Endometrial microvascular endothelial cells (primary cell): Measurements from ENCODE around the gene SGPP2. TPM values are rescaled to one million over a fixed set of nuclear protein-coding genes. Genes with fewer than 3 reads are reported as not detected.

Experiments
- in situ Hi-C: cut with HindIII; loops from 2 replicates; pipeline ENCODE4 v1.10.0; 2017; ENCODE audit warnings: low sequenced_read_pairs, low pct_unique_long_range_greater_than_20kb; ENCODE audit errors: inconsistent ontology term
- total RNA-seq: library from RNA; depleted of rRNA; stranded (reverse); fragments of >200 nt; gene quantifications from one replicate; pipeline ENCODE4 v1.2.3, GENCODE V29; 2015; ENCODE audit errors: inconsistent ontology term

The SGPP2 gene
- total RNA-seq, 1 donor from 2014 or later = not detected

DNA sequence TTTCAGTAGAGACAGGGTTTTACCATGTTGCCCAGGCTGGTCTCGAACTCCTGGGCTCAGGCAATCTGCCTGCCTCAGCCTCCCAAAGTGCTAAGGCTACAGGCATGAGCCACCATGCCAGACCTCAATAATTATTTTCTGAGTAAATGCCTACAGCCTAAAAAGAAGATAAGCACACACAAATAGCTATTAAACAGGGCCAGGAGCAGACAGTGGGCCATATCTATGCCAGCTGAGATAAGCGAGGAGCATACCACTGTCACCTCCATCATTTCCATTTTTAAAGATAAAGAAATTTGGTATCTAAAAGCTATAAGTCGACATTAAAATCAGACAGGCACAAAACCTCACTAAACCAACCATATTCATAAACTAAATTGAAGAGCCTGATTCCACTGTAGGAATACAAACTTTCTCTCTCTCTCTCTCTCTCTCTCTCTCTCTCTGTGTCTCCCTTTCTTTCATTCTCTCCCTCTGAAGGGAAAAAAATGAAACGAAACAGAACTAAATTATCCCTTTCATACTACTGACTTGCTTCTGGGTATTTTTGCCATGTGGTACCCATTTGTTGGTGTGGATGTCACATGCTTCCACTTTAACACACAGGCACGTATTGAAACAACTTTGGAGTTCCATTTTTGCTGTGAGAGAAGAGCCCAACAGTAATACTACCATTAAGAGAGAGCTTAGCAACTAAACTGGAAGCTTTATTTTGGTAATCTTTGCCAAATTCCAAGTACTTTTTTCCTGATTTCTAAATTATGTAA, 180.6 kb downstream of the SGPP2 start:
- in situ Hi-C loops = loop anchor here (25.0 kb wide), 1 partner anchor 293 kb away; a partner anchor contains a TSS

DNA sequence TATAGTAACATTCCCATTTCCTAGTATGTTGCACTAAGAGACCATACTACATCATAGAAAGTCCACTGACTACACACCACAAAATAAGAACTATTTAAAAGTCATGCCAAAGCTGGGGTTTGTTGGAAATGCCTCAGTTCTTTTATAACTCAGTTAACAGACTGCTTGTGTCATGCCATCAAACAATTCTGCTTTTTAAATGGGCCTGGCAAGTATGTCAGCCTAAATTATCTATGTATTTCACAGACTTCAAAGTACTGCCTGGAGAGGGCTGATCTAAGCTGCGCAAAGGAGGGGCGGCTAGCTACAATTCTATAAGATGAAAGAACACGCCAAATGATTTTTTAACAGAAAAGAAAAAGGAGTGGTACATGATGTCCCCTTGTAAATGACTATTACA, 182.0 kb downstream of the SGPP2 start:
- in situ Hi-C loops = loop anchor here (25.0 kb wide), 1 partner anchor 294 kb away; a partner anchor contains a TSS

DNA sequence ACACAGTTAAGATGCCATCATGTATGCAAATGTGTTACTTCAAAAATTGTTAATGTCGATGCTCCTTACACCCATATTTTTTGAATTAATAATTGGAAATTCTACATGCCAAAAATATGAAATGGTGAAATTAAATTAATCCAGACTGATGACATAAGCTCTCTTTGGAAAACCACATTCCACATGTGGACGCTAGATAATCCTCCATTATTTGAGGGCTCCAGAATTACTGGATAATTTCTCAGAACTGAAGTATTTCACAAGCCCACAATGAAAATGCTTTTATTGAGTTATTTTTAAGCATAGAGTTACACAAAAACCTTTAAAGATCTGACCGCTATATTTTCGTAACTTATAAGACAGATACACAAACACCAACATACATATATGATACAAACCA, 183.7 kb downstream of the SGPP2 start:
- in situ Hi-C loops = loop anchor here (25.0 kb wide), 1 partner anchor 296 kb away; a partner anchor contains a TSS

DNA sequence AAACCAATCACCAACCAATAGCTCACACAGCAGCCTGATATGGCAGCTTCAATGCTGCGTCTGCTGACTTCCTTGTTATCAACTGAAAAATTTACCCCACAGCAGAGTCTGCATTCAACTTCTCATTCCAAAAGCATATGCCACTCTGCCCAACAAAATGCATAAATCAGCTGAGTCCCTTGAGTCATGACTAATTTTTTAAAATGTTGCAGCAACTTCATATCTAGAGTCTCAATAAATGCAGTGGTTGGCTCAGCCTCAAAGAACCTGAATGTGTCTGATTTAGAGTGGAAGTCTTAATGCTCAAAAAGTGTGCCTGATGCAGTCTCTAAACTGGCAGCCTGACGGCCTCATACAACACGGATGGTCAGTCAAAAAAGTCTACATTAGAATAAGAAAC, 185.0 kb downstream of the SGPP2 start:
- in situ Hi-C loops = loop anchor here (25.0 kb wide), 1 partner anchor 297 kb away; a partner anchor contains a TSS

Other genes starting within 250 kb of the SGPP2 start
- not detected for gene PAX3, start 125.5 kb upstream of the SGPP2 start, total RNA-seq
- 41.7 TPM for gene FARSB, start 231.5 kb downstream of the SGPP2 start, total RNA-seq
- not detected for gene MOGAT1, start 247.1 kb downstream of the SGPP2 start, total RNA-seq